DOHH2 (cell line): ENCODE data around the gene PRSS48.

Experiments used
- H3F3A ChIP-seq: fragments of 200-600 bp; sonication (generic), shearing (Covaris generic); 2 replicates; pipeline ENCODE4 v1.6.0; 2016; ENCODE audit warnings: antibody characterized with exemption, mild to moderate bottlenecking; ENCODE audit not compliant: control insufficient read depth, insufficient read depth
- H3K27ac ChIP-seq: fragments of 200-600 bp; sonication (generic); 2 replicates; pipeline ENCODE4 v1.5.1; 2014; ENCODE audit warnings: low read depth, mild to moderate bottlenecking, low read length, moderate library complexity
- H3K27me3 ChIP-seq: fragments of 200-600 bp; sonication (generic); 2 replicates; pipeline ENCODE4 v1.6.1; 2014; ENCODE audit warnings: mild to moderate bottlenecking, low read length, mixed read lengths; ENCODE audit not compliant: control insufficient read depth
- H3K36me3 ChIP-seq: fragments of 200-600 bp; sonication (generic); 2 replicates; pipeline ENCODE4 v1.6.1; 2014; ENCODE audit warnings: mild to moderate bottlenecking, low read length, moderate library complexity, mixed read lengths; ENCODE audit not compliant: control insufficient read depth
- H3K4me1 ChIP-seq: fragments of 200-600 bp; sonication (generic); 2 replicates; pipeline ENCODE4 v1.6.1; 2014; ENCODE audit warnings: mild to moderate bottlenecking, low read length, mixed read lengths; ENCODE audit not compliant: control insufficient read depth
- H3K4me2 ChIP-seq: fragments of 200-600 bp; sonication (generic); 2 replicates; pipeline ENCODE4 v1.6.0; 2014; ENCODE audit warnings: mild to moderate bottlenecking, low read length, moderate library complexity
- H3K4me3 ChIP-seq: fragments of 200-600 bp; sonication (generic); 2 replicates; pipeline ENCODE4 v1.5.1; 2014; ENCODE audit warnings: mild to moderate bottlenecking, low read length, mixed read lengths
- H3K79me2 ChIP-seq: fragments of 200-600 bp; sonication (generic); 2 replicates; pipeline ENCODE4 v1.6.1; 2014; ENCODE audit warnings: mild to moderate bottlenecking, low read length, mixed read lengths; ENCODE audit not compliant: control insufficient read depth
- H3K9me2 ChIP-seq: fragments of 200-600 bp; sonication (generic); replicated peaks from 2 replicates; pipeline ENCODE4 v1.6.1; 2014; ENCODE audit warnings: mild to moderate bottlenecking, low read length, mixed read lengths; ENCODE audit not compliant: control insufficient read depth
- H3K9me3 ChIP-seq: fragments of 200-600 bp; sonication (generic); 2 replicates; pipeline ENCODE4 v1.6.1; 2014; ENCODE audit warnings: antibody characterized with exemption, low read length, mixed read lengths; ENCODE audit not compliant: control insufficient read depth, insufficient read depth
- H4K20me1 ChIP-seq: fragments of 200-600 bp; sonication (generic); 2 replicates; pipeline ENCODE4 v1.6.0; 2014; ENCODE audit warnings: low read depth, mild to moderate bottlenecking, antibody characterized with exemption, low read length, moderate library complexity; ENCODE audit not compliant: control insufficient read depth, insufficient read depth
- CTCF ChIP-seq: fragments of 200-600 bp; sonication (generic); IDR thresholded peaks from one replicate; pipeline ENCODE4 v1.5.1; 2014; ENCODE audit warnings: antibody characterized with exemption, mild to moderate bottlenecking, low read depth, low read length; ENCODE audit not compliant: poor library complexity, severe bottlenecking
- EZH2phosphoT487 ChIP-seq: fragments of 200-600 bp; sonication (generic); IDR thresholded peaks from 2 replicates; pipeline ENCODE4 v1.6.1; 2017; ENCODE audit warnings: borderline replicate concordance, mild to moderate bottlenecking, antibody characterized with exemption, low read length, moderate library complexity, mixed read lengths

Gene PRSS48

GRCh38 chr4:151296227-151296626 lies 19.3 kb downstream of the PRSS48 start:
- Histone ChIP-seq H3K36me3 (no peaks in the 10 kb centered on the region), H3K4me1 (no peaks in the 10 kb centered on the region), H3K4me2 (no peak overlapping the region), H3K79me2 (no peaks in the 10 kb centered on the region), H3F3A (no peaks in the 10 kb centered on the region), H3K9me3 (no peaks in the 10 kb centered on the region), H3K27ac (no peak overlapping the region), H4K20me1 (no peaks in the 10 kb centered on the region), H3K9me2 (no peaks in the 10 kb centered on the region), H3K4me3 (no peak overlapping the region), H3K27me3 (no peaks in the 10 kb centered on the region)
- TF ChIP-seq CTCF (no peak), EZH2phosphoT487 (no peak)

GRCh38 chr4:151297170-151297569 lies 20.2 kb downstream of the PRSS48 start:
- Histone ChIP-seq H3K4me3 (no peak overlapping the region), H3K36me3 (no peaks in the 10 kb centered on the region), H3K4me1 (no peaks in the 10 kb centered on the region), H3K4me2 (no peak overlapping the region), H4K20me1 (no peaks in the 10 kb centered on the region), H3K9me3 (no peaks in the 10 kb centered on the region), H3K27me3 (no peaks in the 10 kb centered on the region), H3K9me2 (no peaks in the 10 kb centered on the region), H3K79me2 (no peaks in the 10 kb centered on the region), H3F3A (no peaks in the 10 kb centered on the region), H3K27ac (no peak overlapping the region)
- TF ChIP-seq CTCF (no peak), EZH2phosphoT487 (no peak)

- Histone ChIP-seq H3K4me1 (no peaks in the 10 kb centered on the region), H3K36me3 (no peaks in the 10 kb centered on the region), H3K4me3 (no peak overlapping the region), H3F3A (no peaks in the 10 kb centered on the region), H3K79me2 (no peaks in the 10 kb centered on the region), H3K27me3 (0 out of 2 replicates have a peak, but pooled peaks cover 3% of the 10 kb centered on the region), H3K27ac (no peak overlapping the region), H3K9me3 (no peaks in the 10 kb centered on the region), H3K4me2 (no peak overlapping the region), H4K20me1 (no peaks in the 10 kb centered on the region), H3K9me2 (no peaks in the 10 kb centered on the region)
- no peak for TF ChIP-seq CTCF
- no peak for TF ChIP-seq EZH2phosphoT487
These were observed 25.5 kb downstream of the PRSS48 start for GRCh38 chr4:151302432-151302831.

- H3K27ac ChIP-seq = no peak overlapping the region
- H3K79me2 ChIP-seq = no peaks in the 10 kb centered on the region
- no peaks in the 10 kb centered on the region for H4K20me1 ChIP-seq
- no peak overlapping the region for H3K4me2 ChIP-seq
- H3K4me3 ChIP-seq = no peak overlapping the region
- H3K4me1 ChIP-seq = no peaks in the 10 kb centered on the region
- no peaks in the 10 kb centered on the region for H3F3A ChIP-seq
- no peak for TF ChIP-seq CTCF
- TF ChIP-seq EZH2phosphoT487 = no peak
- H3K36me3 ChIP-seq = no peaks in the 10 kb centered on the region
- no peaks in the 10 kb centered on the region for H3K9me2 ChIP-seq
- no peaks in the 10 kb centered on the region for H3K9me3 ChIP-seq
- H3K27me3 ChIP-seq = 0 out of 2 replicates have a peak, but pooled peaks cover 3% of the 10 kb centered on the region
These were observed 27.3 kb downstream of the PRSS48 start for GRCh38 chr4:151304226-151304625.
